ENCODE data around the gene SSBP4.
"Not testable (repeated sequence)": the region's sequence is repeated elsewhere in the genome, so short reads cannot be mapped to it uniquely, and the experiment has no call there.

GRCh38 chr19:18405754-18406153, 13.4 kb upstream of the SSBP4 start:
- not testable (repeated sequence) for TF ChIP-seq CTCF (IDR thresholded peaks at IDR 0.05; ENCODE audit: poor library complexity); EZH2 (IDR thresholded peaks at IDR 0.05; ENCODE audit: borderline replicate concordance); EZH2phosphoT487 (IDR thresholded peaks at IDR 0.05; ENCODE audit: low read depth, severe bottlenecking, unreplicated experiment)

All from hepatocyte (in vitro differentiated cells).